Measurements from ENCODE around the gene SLC39A11.
"Not testable (repeated sequence)": the region's sequence is repeated elsewhere in the genome, so short reads cannot be mapped to it uniquely, and the experiment has no call there.

Gene SLC39A11

DNA sequence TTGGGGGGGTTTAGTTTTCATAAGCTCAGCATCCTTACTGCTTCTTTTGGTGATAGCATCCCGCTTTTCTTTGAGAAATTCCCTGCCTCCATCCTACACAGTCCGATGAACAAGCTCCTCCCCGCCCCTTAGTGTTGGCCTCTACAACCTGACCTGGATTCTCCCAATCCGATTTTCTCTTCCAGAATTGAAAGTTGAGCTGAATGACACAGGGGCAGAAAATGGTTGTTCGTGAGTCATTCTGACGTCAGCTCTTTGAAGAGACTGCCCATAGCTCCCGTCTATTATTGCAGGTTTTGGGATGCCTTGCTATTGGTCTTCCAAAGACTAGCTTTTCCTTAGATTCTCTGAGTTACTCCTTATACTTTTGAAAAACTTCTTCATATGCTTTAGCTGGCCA lies 279.7 kb downstream of the SLC39A11 start:
- DNase-seq: no peak

- no peak for DNase-seq
Observed at GRCh38 chr17:72811976-72812687, 280.4 kb downstream of the SLC39A11 start.

DNA sequence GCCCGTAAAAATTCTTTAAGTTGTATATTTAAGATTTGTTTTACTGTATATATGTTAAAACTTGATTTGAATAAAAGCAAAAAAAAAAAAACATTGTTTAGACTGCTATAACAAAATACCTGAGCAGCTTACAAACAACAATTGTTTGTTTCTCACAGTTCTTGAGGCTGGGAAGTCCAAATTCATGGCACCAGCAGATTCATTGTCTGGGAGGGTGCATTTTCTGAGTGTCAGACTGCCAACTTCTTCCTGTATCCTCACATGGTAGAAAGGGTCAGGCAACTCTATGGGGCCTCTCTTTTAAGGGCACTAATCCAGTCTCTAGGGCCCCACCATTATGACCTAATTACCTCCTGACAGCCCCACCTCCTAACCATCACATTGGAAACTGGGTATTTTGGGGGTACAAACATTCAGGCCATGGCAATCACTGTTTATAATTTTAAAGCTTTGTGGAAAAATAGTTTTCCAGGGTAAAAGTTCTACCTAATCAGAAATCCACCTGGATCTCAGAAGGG lies 281.4 kb downstream of the SLC39A11 start:
- DNase-seq: no peak

DNA sequence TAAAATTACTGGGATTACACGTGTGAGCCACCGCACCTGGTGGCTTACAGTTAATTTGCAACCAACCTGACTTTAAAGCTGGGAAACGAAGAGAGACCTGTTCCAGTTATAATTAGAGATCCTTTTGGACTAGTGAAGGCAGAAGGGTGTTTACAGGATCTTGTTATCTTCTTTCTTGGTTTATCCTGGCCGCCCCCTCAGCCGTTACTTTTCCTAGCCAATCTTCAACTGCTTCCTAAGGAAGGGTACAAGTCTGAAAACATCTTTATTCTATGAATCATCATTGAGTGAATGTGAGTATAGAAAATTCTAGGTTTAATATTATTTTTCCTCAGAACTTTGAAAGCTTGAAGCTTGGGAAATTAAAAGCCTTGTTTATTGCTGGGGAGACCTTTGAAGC lies 286.5 kb downstream of the SLC39A11 start:
- no peak for DNase-seq

- DNase-seq: no peak
Observed at GRCh38 chr17:72804949-72805707, 287.4 kb downstream of the SLC39A11 start.

- no peak for DNase-seq
Observed at GRCh38 chr17:72802726-72803125, 289.8 kb downstream of the SLC39A11 start.

DNA sequence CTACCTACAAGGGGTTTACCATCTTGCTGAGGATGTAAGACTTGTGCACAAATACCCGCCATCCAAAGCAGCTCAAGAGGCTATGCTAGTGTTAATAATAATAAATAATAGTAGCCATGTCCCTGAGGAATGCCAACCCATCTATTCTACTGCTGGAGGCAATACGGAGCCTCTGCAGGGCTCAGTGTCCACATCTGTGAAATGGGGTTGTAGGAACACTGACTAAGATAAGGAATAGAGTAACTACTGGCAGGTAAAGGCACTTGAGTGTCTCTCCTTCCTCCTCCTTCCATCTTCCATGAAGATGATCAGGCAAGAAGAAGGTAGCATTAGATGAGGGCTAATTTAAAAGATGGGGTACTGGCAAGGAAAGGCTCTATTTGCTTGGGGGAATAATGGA lies 295.3 kb downstream of the SLC39A11 start:
- no peak for DNase-seq

DNA sequence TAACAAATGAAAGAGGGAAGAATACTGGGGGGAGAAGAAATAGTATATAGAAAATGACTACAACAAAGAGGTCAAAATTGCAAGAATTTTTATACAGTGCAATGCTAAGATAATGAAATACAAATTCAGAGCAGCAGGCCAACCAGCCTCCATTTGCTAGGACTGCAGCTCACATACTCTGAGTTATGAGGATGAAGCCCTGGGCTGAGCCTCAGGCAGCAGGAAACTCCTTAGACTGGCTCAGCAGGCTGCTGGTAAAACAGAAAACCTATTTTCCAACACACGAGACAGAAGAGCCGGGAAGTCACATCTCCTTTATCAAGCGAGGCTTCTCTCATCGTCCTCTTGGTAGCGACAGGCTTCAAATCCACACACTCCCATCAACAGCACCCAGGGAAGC lies 296.5 kb downstream of the SLC39A11 start:
- no peak for DNase-seq

GRCh38 chr17:72794152-72794551 lies 298.3 kb downstream of the SLC39A11 start:
- no peak for DNase-seq

DNA sequence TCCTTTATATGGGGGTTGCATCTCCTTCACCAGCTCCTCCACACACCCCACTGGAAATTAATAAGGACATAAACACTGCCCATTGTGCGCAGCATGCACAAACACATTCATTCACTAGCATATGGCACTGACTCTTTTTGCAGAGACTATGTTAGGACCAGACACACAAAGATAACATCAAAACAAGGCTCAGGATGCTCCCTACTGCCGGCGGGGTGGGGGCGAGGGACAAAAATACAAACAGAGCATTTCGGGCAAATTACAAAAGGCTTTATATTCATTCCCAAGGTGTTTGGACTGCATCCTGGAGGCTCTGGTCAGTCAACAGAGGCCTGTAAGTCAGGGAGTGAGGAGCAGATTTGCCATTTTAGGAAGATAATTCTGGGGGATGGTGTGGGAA lies 299.7 kb downstream of the SLC39A11 start:
- DNase-seq: no peak

- DNase-seq: no peak
Observed at GRCh38 chr17:72790190-72790589, 302.3 kb downstream of the SLC39A11 start.

DNA sequence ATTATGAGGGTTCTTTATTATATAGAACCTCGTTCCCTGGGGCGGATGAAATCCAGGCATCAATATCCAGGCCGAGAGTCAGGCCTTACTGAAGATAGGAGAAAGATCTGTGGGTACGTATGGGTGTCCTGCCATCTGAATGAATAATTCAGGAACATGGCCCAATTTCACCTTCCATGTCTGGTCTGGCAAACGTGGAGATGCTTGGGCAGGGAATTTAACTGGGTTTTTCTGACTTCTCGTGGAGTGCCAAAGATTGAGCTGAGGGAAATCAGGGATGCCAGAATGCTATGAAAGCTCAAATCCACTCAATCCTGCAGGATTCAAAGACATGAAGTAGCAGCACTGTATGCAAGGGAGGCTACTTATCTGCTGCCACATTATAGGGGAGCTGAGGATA lies 302.8 kb downstream of the SLC39A11 start:
- no peak for DNase-seq

- no peak for DNase-seq
Observed at GRCh38 chr17:72788950-72789585, 303.4 kb downstream of the SLC39A11 start.

- no peak for DNase-seq
Observed at GRCh38 chr17:72786209-72786608, 306.3 kb downstream of the SLC39A11 start.

GRCh38 chr17:72782985-72783701 lies 309.3 kb downstream of the SLC39A11 start:
- no peak for DNase-seq

- DNase-seq: not testable (repeated sequence)
Observed at GRCh38 chr17:72782437-72782836, 310.1 kb downstream of the SLC39A11 start.

GRCh38 chr17:72778169-72779151 lies 314.0 kb downstream of the SLC39A11 start:
- DNase-seq: no peak

DNA sequence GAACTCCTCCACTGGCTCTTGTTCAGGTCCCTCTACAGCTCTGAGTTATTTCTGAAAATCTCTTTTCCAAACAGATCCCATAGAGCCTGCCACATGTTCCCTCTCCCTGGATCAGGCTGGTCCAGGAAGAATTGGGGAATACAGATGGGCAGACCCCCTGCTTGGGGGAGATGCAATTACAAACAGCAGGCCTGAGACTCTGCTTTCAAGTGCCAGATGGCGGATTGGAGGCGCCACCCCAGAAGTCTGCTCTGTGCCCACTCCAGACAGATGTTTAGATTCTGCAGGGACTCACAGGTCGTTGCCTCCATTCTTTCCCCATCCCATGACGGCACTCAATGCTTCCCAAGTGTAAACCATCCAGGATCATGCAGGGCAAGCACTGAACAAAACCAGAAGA lies 316.6 kb downstream of the SLC39A11 start:
- DNase-seq: no peak

GRCh38 chr17:72775237-72775636 lies 317.3 kb downstream of the SLC39A11 start:
- DNase-seq: no peak

GRCh38 chr17:72774236-72774635 lies 318.3 kb downstream of the SLC39A11 start:
- no peak for DNase-seq

DNA sequence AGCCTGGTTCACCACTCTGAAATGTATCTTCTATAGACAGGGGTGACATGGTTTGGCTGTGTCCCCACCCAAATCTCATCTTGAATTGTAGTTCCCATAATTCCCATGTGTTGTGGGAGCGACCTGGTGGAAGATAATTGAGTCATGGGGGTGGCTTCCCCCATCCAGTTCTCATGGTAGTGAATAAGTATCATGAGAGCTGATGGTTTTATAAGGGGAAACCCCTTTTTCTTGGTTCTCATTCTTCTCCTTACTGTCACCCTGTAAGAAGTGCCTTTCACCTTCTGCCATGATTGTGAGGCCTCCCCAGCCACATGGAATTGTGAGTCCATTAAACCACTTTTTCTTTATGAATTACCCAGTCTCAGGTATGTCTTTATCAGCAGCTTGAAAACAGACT lies 319.3 kb downstream of the SLC39A11 start:
- not testable (repeated sequence) for DNase-seq

DNA sequence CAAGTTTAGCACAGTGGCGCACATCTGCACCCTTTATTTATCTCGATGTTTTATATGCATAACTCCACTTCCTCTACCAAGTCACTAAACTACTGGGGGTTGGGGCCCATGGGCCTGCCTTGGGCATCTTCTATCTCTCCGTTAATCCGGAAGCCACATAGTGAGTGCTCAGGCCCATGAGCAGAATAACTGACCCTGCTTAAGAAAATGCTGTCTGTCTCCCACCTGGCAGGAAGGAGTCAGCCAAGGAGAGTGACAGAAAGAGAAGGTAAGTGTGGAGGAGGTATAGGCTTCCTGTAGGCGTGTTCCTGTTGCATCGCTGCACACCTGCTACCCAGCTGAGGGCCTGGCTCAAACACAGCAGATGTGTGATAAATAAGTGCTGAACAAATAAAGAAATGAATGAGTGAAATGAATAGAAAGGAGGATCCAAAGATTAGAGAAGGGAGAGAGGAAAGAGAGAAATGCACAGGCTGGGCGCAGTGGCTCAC lies 320.1 kb downstream of the SLC39A11 start:
- DNase-seq: no peak

All from GDM1 (cell line).